ENCODE results near the gene ZBTB7B. TPM values are rescaled to one million over a fixed set of nuclear protein-coding genes. Genes with fewer than 3 reads are reported as not detected.

Gene ZBTB7B
- total RNA-seq, 2 donors from 2014 or later, result 35.3 to 66.3 TPM

GRCh38 chr1:154955718-154956543, 46.7 kb upstream of the ZBTB7B start, which contains the start of gene PBXIP1:
TSS of gene PBXIP1 (minus strand) at chr1:154956099. CDS start at chr1:154953721, 2,378 bp downstream.
- ATAC-seq (ENCODE audit: insufficient number of reproducible peaks, low FRiP score, low read depth) (peak; percentile 64), DNase-seq (ENCODE audit: low spot score) (peak; percentile 40)
- no peak for TF ChIP-seq CTCF (IDR thresholded peaks at IDR 0.05)
- Histone ChIP-seq H3K27me3 (replicated peaks; ENCODE audit: insufficient read depth) (no peaks in the 10 kb centered on the region), H3K36me3 (peaks cover 12% of the 10 kb centered on the region), H3K9me3 (no peaks in the 10 kb centered on the region), H3K27ac (peak within 1 kb of the TSS; percentile 81 to 85), H3K4me3 (peak within 1 kb of the TSS; percentile 77), H3K4me1 (ENCODE audit: control insufficient read depth in 1 of 2, low read depth in 2 of 2) (peaks cover 38 to 60% of the 10 kb centered on the region in 2 donors)

- Histone ChIP-seq H3K4me3 (peak overlapping the region; percentile 77), H3K27me3 (replicated peaks; ENCODE audit: insufficient read depth) (no peaks in the 10 kb centered on the region), H3K36me3 (peaks cover 11% of the 10 kb centered on the region), H3K9me3 (no peaks in the 10 kb centered on the region), H3K27ac (peak overlapping the region; percentile 81 to 85), H3K4me1 (ENCODE audit: control insufficient read depth in 1 of 2, low read depth in 2 of 2) (peaks cover 38 to 61% of the 10 kb centered on the region in 2 donors)
- ATAC-seq (ENCODE audit: insufficient number of reproducible peaks, low FRiP score, low read depth) (no peak), DNase-seq (ENCODE audit: low spot score) (no peak)
- no peak for TF ChIP-seq CTCF (IDR thresholded peaks at IDR 0.05)
Observed at GRCh38 chr1:154956544-154956941, 46.1 kb upstream of the ZBTB7B start.

- no peak for ATAC-seq (ENCODE audit: insufficient number of reproducible peaks, low FRiP score, low read depth)
- Histone ChIP-seq H3K36me3 (peaks cover 11% of the 10 kb centered on the region), H3K4me1 (ENCODE audit: control insufficient read depth in 1 of 2, low read depth in 2 of 2) (peaks cover 38 to 56% of the 10 kb centered on the region in 2 donors), H3K27me3 (replicated peaks; ENCODE audit: insufficient read depth) (no peaks in the 10 kb centered on the region), H3K9me3 (no peaks in the 10 kb centered on the region), H3K27ac (peak overlapping the region; percentile 81 to 85), H3K4me3 (no peak overlapping the region)
- TF ChIP-seq CTCF (IDR thresholded peaks at IDR 0.05), result no peak
- DNase-seq (ENCODE audit: low spot score), result no peak
Observed at GRCh38 chr1:154957091-154957657, 45.4 kb upstream of the ZBTB7B start.

GRCh38 chr1:154958036-154958435, 44.6 kb upstream of the ZBTB7B start:
- DNase-seq (ENCODE audit: low spot score) (no peak), ATAC-seq (ENCODE audit: insufficient number of reproducible peaks, low FRiP score, low read depth) (no peak)
- peaks cover 11% of the 10 kb centered on the region for H3K36me3 ChIP-seq
- H3K4me1 ChIP-seq (ENCODE audit: control insufficient read depth in 1 of 2, low read depth in 2 of 2), result peaks cover 39 to 57% of the 10 kb centered on the region in 2 donors
- H3K27me3 ChIP-seq (replicated peaks; ENCODE audit: insufficient read depth), result no peaks in the 10 kb centered on the region
- TF ChIP-seq CTCF (IDR thresholded peaks at IDR 0.05), result no peak
- no peaks in the 10 kb centered on the region for H3K9me3 ChIP-seq
- H3K27ac ChIP-seq, result no peak overlapping the region
- no peak overlapping the region for H3K4me3 ChIP-seq

- H3K36me3 ChIP-seq, result peaks cover 12% of the 10 kb centered on the region
- no peak overlapping the region for H3K4me3 ChIP-seq
- no peak overlapping the region for H3K27ac ChIP-seq
- no peaks in the 10 kb centered on the region for H3K27me3 ChIP-seq (replicated peaks; ENCODE audit: insufficient read depth)
- peaks cover 38 to 52% of the 10 kb centered on the region in 2 donors for H3K4me1 ChIP-seq (ENCODE audit: control insufficient read depth in 1 of 2, low read depth in 2 of 2)
- no peak for ATAC-seq (ENCODE audit: insufficient number of reproducible peaks, low FRiP score, low read depth)
- DNase-seq (ENCODE audit: low spot score), result no peak
- H3K9me3 ChIP-seq, result no peaks in the 10 kb centered on the region
- TF ChIP-seq CTCF (IDR thresholded peaks at IDR 0.05), result no peak
Observed at GRCh38 chr1:154958681-154959425, 43.7 kb upstream of the ZBTB7B start.
